Neural cell (in vitro differentiated cells): Measurements from ENCODE around the gene GHRL. TPM values are rescaled to one million over a fixed set of nuclear protein-coding genes. Genes with fewer than 3 reads are reported as not detected.

Experiments
- H2AFZ ChIP-seq: fragments of 200-600, 300-800 bp; sonication (generic), shearing (Covaris generic); 2 replicates; pipeline ENCODE4 v1.6.0; 2014; ENCODE audit warnings: low read depth, mild to moderate bottlenecking, antibody characterized with exemption, low read length, moderate library complexity
- H3F3A ChIP-seq: fragments of 200-600 bp; shearing (Covaris generic); 2 replicates; pipeline ENCODE4 v1.6.1; 2016; ENCODE audit warnings: mild to moderate bottlenecking, moderate library complexity, mixed read lengths, antibody characterized with exemption, low read length; ENCODE audit not compliant: insufficient read depth, poor library complexity, severe bottlenecking
- H3K27ac ChIP-seq: fragments of 200-600, 300-800 bp; sonication (generic), shearing (Covaris generic); 2 replicates; pipeline ENCODE4 v1.5.1; 2014; ENCODE audit warnings: mild to moderate bottlenecking, low read length, moderate library complexity
- H3K27me3 ChIP-seq: fragments of 300-800, 200-600 bp; sonication (generic), shearing (Covaris generic); 2 replicates; pipeline ENCODE4 v1.6.0; 2014; ENCODE audit warnings: mild to moderate bottlenecking, low read depth, low read length, moderate library complexity; ENCODE audit not compliant: insufficient read depth
- H3K36me3 ChIP-seq: fragments of 300-800, 200-600 bp; sonication (generic), shearing (Covaris generic); 2 replicates; pipeline ENCODE4 v1.5.1; 2014; ENCODE audit warnings: mild to moderate bottlenecking, antibody characterized with exemption, low read length, moderate library complexity; ENCODE audit not compliant: insufficient read depth
- H3K4me2 ChIP-seq: fragments of 300-800, 200-600 bp; sonication (generic), shearing (Covaris generic); 2 replicates; pipeline ENCODE4 v1.6.0; 2014; ENCODE audit warnings: mild to moderate bottlenecking, low read length
- H3K4me3 ChIP-seq: fragments of 300-800, 200-600 bp; sonication (generic), shearing (Covaris generic); 2 replicates; pipeline ENCODE4 v1.5.1; 2014; ENCODE audit warnings: mild to moderate bottlenecking, low read length, moderate library complexity
- H3K79me2 ChIP-seq: fragments of 200-600 bp; shearing (Covaris generic); replicated peaks from 2 replicates; pipeline ENCODE4 v1.6.0; 2014; ENCODE audit warnings: mild to moderate bottlenecking, low read length, moderate library complexity; ENCODE audit not compliant: insufficient read depth
- H3K9ac ChIP-seq: fragments of 300-800, 200-600 bp; sonication (generic), shearing (Covaris generic); 2 replicates; pipeline ENCODE4 v1.6.1; 2016; ENCODE audit warnings: mild to moderate bottlenecking, low read length, mixed read lengths
- H3K9me2 ChIP-seq: fragments of 200-600 bp; shearing (Covaris generic); 2 replicates; pipeline ENCODE4 v1.6.1; 2016; ENCODE audit warnings: mild to moderate bottlenecking, low read length, mixed read lengths; ENCODE audit not compliant: insufficient read depth
- H3K9me3 ChIP-seq: fragments of 200-600, 300-800 bp; sonication (generic), shearing (Covaris generic); 2 replicates; pipeline ENCODE4 v1.6.1; 2016; ENCODE audit warnings: mild to moderate bottlenecking, mixed run types, low read length, moderate library complexity, mixed read lengths
- H4K20me1 ChIP-seq: fragments of 200-600 bp; shearing (Covaris generic); 2 replicates; pipeline ENCODE4 v1.6.1; 2016; ENCODE audit warnings: mild to moderate bottlenecking, mixed run types; ENCODE audit not compliant: insufficient read depth
- EP300 ChIP-seq: fragments of 450-650 bp; conservative IDR thresholded peaks from 2 replicates; pipeline ENCODE4 v1.6.1; 2014; ENCODE audit warnings: antibody characterized with exemption, mild to moderate bottlenecking, moderate library complexity; ENCODE audit not compliant: poor library complexity, severe bottlenecking
- EZH2 ChIP-seq: fragments of 200-600, 300-800 bp; shearing (Covaris generic), sonication (generic); IDR thresholded peaks from 2 replicates; pipeline ENCODE4 v1.6.1; 2014; ENCODE audit warnings: antibody characterized with exemption, low read length, borderline replicate concordance, mild to moderate bottlenecking; ENCODE audit not compliant: insufficient read depth, poor library complexity, severe bottlenecking
- MXI1 ChIP-seq: fragments of 450-650 bp; conservative IDR thresholded peaks from 2 replicates; pipeline ENCODE4 v1.6.1; 2014; ENCODE audit warnings: antibody characterized with exemption, mild to moderate bottlenecking; ENCODE audit not compliant: poor library complexity, severe bottlenecking
- POLR2AphosphoS5 ChIP-seq: IDR thresholded peaks from 2 replicates; pipeline ENCODE4 v1.6.1; 2012
- RAD21 ChIP-seq: fragments of 450-650 bp; conservative IDR thresholded peaks from 2 replicates; pipeline ENCODE4 v1.6.1; 2014; ENCODE audit warnings: antibody characterized with exemption, mild to moderate bottlenecking, moderate library complexity
- REST ChIP-seq: IDR thresholded peaks from 2 replicates; pipeline ENCODE4 v1.6.1; 2012; ENCODE audit warnings: borderline replicate concordance
- SMC3 ChIP-seq: fragments of 450-650 bp; conservative IDR thresholded peaks from 2 replicates; pipeline ENCODE4 v1.6.1; 2014; ENCODE audit warnings: antibody characterized with exemption, mild to moderate bottlenecking, moderate library complexity; ENCODE audit not compliant: poor library complexity
- TAF1 ChIP-seq: IDR thresholded peaks from 2 replicates; pipeline ENCODE4 v1.6.1; 2012; ENCODE audit warnings: low read depth
- polyA plus RNA-seq: library from polyadenylated mRNA; depleted of rRNA; stranded (reverse); fragments of >200 nt; gene quantifications from 2 replicates; pipeline ENCODE4 v1.2.3, GENCODE V29; 2014
- TF ChIP-seq, protein P1 (sequence below): fragments of 450-650 bp; IDR thresholded peaks from 2 replicates; pipeline ENCODE4 v1.5.1; 2014; ENCODE audit warnings: antibody characterized with exemption, mild to moderate bottlenecking, moderate library complexity; ENCODE audit not compliant: poor library complexity, severe bottlenecking

Gene GHRL
- polyA plus RNA-seq, 1 donor from 2014 or later = 2.8 TPM

- no peak for TF ChIP-seq RAD21
- TF ChIP-seq EP300 = no peak
- no peak for TF ChIP-seq TAF1
- TF ChIP-seq EZH2 = no peak
- TF ChIP-seq, protein P1, sequence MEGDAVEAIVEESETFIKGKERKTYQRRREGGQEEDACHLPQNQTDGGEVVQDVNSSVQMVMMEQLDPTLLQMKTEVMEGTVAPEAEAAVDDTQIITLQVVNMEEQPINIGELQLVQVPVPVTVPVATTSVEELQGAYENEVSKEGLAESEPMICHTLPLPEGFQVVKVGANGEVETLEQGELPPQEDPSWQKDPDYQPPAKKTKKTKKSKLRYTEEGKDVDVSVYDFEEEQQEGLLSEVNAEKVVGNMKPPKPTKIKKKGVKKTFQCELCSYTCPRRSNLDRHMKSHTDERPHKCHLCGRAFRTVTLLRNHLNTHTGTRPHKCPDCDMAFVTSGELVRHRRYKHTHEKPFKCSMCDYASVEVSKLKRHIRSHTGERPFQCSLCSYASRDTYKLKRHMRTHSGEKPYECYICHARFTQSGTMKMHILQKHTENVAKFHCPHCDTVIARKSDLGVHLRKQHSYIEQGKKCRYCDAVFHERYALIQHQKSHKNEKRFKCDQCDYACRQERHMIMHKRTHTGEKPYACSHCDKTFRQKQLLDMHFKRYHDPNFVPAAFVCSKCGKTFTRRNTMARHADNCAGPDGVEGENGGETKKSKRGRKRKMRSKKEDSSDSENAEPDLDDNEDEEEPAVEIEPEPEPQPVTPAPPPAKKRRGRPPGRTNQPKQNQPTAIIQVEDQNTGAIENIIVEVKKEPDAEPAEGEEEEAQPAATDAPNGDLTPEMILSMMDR = no peak
- TF ChIP-seq SMC3 = no peak
- no peak for TF ChIP-seq POLR2AphosphoS5
- no peak for TF ChIP-seq MXI1
- no peak for TF ChIP-seq REST
- no peak overlapping the region for H3K4me2 ChIP-seq
- no peaks in the 10 kb centered on the region for H3K79me2 ChIP-seq
- no peaks in the 10 kb centered on the region for H3K9me2 ChIP-seq
- peaks cover 2% of the 10 kb centered on the region for H3K36me3 ChIP-seq
- H3K4me3 ChIP-seq = no peak overlapping the region
- H4K20me1 ChIP-seq = no peaks in the 10 kb centered on the region
- H2AFZ ChIP-seq = no peak overlapping the region
- H3K9ac ChIP-seq = no peak overlapping the region
- H3K9me3 ChIP-seq = no peaks in the 10 kb centered on the region
- no peak overlapping the region for H3K27ac ChIP-seq
- no peaks in the 10 kb centered on the region for H3F3A ChIP-seq
- H3K27me3 ChIP-seq = no peaks in the 10 kb centered on the region
Measured at GRCh38 chr3:10259036-10259435, 33.7 kb downstream of the GHRL start.

GRCh38 chr3:10255835-10256234 is 36.9 kb downstream of the GHRL start:
- Histone ChIP-seq H2AFZ (no peak overlapping the region), H3K9ac (no peak overlapping the region), H4K20me1 (no peaks in the 10 kb centered on the region), H3K9me3 (no peaks in the 10 kb centered on the region), H3K79me2 (peaks cover 3% of the 10 kb centered on the region), H3K36me3 (peaks cover 4% of the 10 kb centered on the region), H3F3A (no peaks in the 10 kb centered on the region), H3K4me3 (no peak overlapping the region), H3K9me2 (no peaks in the 10 kb centered on the region), H3K27me3 (no peaks in the 10 kb centered on the region), H3K4me2 (no peak overlapping the region), H3K27ac (no peak overlapping the region)
- no peak for TF ChIP-seq SMC3
- no peak for TF ChIP-seq MXI1
- no peak for TF ChIP-seq EP300
- TF ChIP-seq RAD21 = no peak
- TF ChIP-seq, protein P1 = no peak
- no peak for TF ChIP-seq EZH2
- no peak for TF ChIP-seq REST
- TF ChIP-seq POLR2AphosphoS5 = no peak
